Keratinocyte (primary cell): ENCODE measurements around the gene DIS3L.

ENCODE experiments used
- EZH2 ChIP-seq: IDR thresholded peaks from one replicate; pipeline ENCODE4 v1.6.1; 2012; ENCODE audit warnings: inconsistent platforms, mild to moderate bottlenecking, low read length, moderate library complexity
- TF ChIP-seq, protein P1 (sequence below), 3 experiments: IDR thresholded peaks in 1 of 3; conservative IDR thresholded peaks in 1 of 3; optimal IDR thresholded peaks in 1 of 3; 2 replicates in 2 of 3; 3 replicates in 1 of 3; pipeline versions ENCODE3 to v1.5.1; 2011; ENCODE audit warnings: low read length in 3 of 3, mild to moderate bottlenecking in 3 of 3, moderate library complexity in 2 of 3, control low read depth in 1 of 3, inconsistent platforms in 1 of 3; ENCODE audit not compliant: insufficient read depth in 2 of 3; ENCODE audit errors: extremely low read depth in 1 of 3

DNA sequence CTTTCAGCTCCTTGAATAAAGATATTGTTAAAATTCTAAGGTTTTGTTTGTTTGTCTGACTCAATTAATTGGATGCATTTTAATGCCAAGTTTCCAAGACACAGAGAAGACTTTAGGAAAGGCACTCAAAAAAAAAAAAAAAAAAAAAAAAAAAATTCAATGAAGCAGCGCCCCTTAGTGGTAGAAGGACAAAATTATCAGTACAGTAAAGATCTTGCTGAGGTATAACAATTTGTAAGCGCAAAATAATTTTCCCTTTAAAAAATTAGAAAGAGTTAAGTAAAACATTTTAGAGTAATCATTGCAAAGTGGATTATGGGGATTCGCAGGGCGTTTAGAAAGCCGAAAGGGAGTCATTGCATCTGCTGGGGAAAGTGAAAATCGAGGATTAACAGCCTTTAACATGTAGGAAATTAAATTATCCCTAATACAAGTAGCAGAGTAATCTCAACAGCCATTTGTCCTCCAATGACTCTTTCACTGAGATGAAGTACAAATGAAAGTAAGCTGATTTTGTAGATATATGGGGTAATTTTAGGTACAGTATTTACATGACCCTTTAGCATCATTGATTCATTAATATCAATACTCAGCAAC lies 5.8 kb upstream of the DIS3L start:
- TF ChIP-seq, protein P1, sequence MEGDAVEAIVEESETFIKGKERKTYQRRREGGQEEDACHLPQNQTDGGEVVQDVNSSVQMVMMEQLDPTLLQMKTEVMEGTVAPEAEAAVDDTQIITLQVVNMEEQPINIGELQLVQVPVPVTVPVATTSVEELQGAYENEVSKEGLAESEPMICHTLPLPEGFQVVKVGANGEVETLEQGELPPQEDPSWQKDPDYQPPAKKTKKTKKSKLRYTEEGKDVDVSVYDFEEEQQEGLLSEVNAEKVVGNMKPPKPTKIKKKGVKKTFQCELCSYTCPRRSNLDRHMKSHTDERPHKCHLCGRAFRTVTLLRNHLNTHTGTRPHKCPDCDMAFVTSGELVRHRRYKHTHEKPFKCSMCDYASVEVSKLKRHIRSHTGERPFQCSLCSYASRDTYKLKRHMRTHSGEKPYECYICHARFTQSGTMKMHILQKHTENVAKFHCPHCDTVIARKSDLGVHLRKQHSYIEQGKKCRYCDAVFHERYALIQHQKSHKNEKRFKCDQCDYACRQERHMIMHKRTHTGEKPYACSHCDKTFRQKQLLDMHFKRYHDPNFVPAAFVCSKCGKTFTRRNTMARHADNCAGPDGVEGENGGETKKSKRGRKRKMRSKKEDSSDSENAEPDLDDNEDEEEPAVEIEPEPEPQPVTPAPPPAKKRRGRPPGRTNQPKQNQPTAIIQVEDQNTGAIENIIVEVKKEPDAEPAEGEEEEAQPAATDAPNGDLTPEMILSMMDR (optimal IDR thresholded peaks at IDR 0.05 in 1 of 3, IDR thresholded peaks at IDR 0.05 in 1 of 3, conservative IDR thresholded peaks at IDR 0.05 in 1 of 3; ENCODE audit: extremely low read depth in 1 of 3, insufficient read depth in 2 of 3, low read length in 3 of 3) = peak in 2 of 3 experiments; percentile 24 to 43
- TF ChIP-seq EZH2 = no peak
